NCI-H128 (cell line): ENCODE results near the gene APOBEC3A.
"Not testable (repeated sequence)": the region's sequence is repeated elsewhere in the genome, so short reads cannot be mapped to it uniquely, and the experiment has no call there.

Experiments
- DNase-seq: peaks from one replicate; lab custom pipeline; 2025; ENCODE audit not compliant: unreplicated experiment; lab: John Stamatoyannopoulos, UW

Gene APOBEC3A

DNA sequence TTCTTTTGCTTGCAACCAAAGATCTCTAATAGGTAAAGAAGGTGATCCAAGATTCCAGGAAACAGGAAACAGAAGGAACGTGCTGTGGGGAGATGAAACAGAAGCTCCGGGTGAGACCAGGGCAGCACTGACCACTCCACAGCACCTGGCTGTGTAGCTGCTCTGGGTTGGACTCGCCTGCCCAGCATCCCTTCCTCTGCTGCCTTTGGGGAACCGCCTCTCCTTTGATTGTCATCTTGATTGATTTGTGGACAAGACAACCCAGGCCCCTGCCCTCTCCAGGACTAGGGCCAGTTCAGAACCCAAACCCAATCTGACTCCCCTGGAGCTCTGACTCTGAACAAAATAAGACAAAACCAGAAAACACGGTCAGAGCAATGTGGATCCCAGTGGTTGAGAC lies 14.7 kb upstream of the APOBEC3A start:
- DNase-seq: no peak

DNA sequence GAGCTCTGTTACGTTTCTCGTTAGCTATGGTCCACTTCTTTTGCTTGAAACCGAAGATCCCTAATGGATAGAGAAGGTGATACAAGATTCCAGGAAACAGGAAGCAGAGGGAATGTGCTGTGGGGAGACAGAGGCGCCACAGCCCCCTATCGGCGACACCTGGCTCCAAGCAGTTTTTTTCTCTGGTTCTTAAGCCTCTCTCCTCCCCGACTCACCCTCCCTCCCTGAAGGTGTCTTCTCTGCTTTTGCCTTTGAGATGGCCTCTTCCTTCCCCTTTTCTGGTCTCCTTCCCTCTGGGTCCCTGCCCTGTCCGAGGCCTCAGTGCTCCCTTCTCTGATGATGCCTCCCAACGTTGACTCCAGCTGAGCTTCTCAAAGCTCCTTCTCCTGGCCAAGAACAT lies 14.2 kb upstream of the APOBEC3A start:
- no peak for DNase-seq

DNA sequence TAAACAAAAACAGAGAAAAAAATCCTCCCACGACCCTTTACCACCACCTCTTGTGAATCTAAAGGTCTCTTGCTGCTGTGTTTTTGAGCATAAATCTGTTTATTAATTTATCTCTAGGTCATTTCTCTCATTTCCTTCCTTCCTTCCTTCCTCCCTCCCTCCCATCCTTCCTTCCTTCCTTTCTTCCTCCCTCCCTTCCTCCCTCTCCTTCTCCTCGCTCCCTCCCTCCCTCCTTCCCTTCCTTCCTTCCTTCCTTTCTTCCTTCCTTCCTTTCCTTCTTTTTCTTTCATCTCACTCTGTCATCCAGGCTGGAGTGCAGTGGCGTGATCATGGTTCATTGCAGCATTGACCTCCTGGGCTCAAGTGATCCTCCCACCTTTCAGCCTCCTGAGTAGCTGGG lies 13.5 kb upstream of the APOBEC3A start:
- DNase-seq: no peak

DNA sequence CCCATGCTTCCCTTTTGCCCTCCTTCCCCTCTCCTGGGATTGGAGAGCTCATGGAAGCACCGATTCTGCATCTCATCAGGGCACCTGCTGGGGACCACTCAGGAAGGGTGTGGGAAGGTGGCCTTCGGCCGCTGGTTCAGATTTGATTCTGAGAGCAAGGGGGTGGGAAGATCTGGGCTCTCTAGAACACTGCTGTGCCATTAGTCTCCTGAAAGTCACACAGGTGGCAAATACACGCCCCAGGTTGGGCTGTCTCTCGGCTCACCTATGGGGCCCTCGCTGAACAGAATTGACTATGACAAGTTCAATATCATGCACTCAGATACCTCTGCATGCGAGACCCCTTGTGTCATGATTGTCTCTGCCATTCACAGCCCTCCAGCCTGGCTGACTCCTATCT lies 12.8 kb upstream of the APOBEC3A start:
- no peak for DNase-seq

DNA sequence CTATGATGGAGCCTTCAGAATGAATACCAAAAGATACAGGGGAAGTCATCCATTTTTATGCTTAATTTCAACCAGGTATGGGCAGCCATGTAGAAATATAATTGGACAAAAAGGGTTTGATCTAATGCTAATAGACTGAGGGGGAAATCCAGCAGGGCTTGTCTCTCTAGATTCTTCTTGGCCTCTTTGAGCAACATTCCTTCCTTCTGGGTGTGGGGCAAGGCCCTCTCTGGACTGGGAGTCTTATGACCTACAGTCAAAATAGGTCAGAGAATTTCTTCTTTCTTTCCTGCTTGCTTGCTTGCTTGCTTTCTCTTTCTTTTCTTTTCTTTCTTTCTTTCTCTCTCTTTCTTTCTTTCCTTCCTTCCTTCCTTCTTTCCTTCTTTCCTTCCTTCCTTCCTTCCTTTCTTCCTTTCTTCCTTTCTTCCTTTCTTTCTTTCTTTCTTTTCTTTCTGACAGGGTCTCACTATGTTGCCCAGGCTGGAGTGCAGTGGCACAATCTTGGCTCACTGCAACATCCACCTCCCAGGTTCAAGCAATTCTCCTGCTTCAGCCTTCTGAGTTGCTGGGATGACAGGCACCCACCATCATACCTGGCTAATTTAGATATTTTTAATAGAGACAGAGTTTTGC lies 11.6 kb upstream of the APOBEC3A start:
- DNase-seq: not testable (repeated sequence)

DNA sequence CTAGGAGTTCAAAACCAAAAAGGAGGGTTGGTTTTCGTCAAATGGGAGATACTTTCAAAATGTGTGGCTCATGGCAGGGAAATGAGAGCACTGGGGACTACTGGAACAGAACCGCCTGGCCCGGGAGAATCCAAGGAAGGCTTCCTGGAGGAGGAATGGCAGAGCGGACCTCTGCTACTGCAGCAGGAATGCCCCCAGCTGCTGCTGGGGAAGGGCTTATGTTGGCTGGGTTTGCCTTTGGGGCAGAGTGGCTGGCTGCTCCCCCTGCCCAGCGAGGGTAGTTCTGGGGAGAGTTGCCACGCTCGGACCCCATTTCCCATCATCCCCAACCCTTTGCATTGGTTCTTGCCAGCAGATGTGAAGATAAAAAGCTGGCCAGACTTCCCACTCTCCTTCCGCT lies 10.6 kb upstream of the APOBEC3A start:
- no peak for DNase-seq

DNA sequence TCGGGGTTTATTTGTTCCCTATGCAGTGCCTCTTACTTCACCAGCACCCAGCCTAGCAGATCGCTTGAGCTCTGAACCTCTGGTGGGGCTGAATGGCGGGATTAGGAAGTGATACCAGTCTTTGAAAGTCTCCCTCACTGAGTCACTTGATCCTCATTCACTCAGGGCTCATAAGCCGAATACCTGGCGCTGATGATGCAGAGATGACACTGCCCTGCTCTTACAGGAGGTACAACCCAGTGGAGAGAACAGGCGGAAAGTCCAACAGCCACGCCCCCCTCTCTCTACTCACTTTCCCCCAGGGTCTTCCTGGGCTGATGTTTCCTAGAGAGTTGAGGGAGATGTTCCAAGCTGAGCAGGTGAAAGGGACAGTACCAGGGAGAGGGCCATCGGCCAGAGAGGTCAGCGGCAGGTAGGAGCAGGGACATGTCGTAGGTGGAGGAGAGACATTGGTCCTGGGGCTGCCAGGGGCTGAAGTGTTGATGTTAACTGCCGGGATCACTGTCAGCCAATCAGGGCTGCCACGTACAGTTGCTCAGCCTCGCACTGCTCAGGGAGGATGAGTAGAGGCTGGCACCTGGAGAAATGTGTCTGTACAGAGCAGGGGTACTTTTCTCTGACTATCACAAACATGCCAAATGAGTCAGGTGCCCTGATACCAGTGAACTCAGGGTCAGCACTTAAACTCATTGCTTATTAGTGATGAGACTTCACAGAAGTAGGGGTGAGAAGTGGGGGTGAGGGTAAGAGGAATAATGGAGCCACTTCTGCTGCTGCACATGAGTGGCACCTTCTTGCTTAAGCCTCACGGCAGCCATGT lies 9.9 kb upstream of the APOBEC3A start:
- no peak for DNase-seq

DNA sequence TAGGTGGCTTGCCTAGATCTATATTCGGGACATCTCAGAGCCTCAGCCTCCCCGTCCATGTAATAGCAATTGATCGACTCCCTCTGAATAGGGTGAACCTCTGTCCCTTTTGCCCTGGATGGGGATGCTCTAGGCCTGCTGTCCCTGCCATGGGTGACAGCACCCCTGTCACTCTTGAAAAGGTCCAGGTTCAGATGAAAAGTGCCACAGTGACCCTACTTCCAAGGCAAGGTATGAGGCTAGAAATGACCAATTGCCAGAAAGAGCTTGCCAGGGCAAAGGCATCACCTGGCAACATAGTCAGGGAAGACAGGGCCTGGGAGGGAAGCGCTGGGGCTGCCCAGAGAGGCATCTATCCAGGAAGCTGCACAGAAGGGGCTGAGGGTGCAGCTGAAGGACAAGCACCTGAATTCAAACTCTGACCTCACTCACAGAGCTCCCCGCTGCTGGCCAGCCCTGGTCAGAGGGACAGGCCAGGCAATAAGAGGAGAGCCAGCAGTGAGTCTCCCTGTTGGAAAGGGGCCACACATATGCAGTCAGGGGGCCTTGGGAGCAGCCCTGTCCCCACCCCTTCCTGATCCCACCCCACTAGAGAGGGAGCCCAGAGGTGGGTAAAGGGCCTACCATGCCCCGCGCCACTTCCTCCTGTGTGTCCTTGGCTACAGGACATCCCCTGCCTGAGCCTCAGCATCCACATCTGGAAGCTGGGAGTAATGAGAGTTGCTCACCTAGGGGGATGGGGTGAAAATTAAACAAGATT lies 9.0 kb upstream of the APOBEC3A start:
- DNase-seq: no peak

DNA sequence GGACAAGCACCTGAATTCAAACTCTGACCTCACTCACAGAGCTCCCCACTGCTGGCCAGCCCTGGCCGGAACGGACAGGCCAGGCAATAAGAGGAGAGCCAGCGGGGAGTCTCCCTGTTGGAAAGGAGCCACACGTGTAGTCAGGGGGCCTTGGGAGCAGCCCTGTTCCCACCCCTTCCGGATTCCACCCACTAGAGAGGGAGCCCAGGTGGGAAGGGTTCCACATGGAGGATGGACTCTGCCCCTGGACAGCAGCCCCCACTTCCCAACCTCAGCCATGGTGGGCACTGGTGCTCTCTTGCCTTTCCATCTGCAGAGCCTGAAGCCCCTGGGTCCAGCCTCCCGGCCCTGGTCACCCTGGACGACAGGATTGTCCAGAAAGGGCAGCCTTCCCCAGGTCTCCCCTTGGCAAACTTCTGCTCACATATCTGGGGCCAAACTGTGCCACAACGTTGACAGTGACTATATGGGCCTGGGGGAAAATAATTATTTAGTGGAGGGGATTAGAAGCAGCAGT lies 7.5 kb upstream of the APOBEC3A start:
- no peak for DNase-seq

DNA sequence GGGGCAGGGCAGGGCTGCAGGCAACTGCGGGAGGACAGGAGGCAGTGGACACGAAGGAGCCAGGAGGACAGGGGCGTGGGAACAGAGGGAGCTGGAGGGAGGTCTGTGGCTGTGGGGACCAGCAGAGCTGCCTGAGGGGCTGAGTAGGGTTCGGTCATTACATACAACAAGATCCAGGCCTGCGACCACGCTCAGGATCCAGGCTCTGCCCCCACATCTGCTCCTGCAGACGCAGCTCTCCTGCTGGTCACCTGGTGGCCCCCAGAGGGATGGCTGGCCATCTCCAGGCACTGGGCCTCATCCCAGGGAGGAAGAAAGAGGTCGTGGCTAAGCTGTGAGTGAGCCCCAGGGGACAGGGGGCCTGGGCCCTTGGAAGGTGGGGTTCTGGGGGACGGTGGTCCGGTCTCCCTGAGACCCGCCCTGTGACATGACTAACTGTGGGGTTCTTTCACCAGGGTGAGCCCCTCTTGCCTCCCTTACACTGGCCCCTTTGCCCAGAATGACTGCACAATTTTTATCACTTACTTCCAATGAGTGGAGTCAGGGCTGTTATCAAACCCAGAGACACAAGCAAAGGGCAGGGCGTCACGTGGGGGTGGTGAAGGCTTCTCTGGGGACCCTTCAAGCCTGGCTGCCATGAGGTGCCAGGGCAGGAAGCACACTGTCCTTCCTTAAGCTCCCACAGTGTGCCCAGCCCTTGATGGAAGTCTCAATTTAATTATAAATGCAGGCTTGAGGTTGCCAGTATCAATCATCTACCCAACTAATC lies 6.7 kb upstream of the APOBEC3A start:
- no peak for DNase-seq

DNA sequence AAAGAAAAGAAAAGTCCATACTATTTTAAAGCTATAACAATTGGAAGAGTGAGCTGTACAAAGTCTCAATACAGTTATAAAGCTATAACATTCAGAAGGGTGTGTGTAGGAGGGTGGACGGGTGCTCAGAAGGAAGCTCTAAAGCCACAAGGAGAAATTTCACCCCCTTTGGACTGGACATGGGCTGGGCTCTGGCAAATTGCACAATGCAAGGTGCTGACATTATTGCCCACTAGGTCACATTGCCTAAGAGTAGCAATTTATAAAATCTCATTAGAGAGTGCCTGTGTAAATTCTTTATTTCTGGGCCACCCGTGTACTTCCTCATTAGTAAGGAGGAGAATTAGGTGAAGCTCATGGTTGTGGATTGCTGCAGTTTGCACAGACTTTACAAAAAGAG lies 5.7 kb upstream of the APOBEC3A start:
- no peak for DNase-seq

DNA sequence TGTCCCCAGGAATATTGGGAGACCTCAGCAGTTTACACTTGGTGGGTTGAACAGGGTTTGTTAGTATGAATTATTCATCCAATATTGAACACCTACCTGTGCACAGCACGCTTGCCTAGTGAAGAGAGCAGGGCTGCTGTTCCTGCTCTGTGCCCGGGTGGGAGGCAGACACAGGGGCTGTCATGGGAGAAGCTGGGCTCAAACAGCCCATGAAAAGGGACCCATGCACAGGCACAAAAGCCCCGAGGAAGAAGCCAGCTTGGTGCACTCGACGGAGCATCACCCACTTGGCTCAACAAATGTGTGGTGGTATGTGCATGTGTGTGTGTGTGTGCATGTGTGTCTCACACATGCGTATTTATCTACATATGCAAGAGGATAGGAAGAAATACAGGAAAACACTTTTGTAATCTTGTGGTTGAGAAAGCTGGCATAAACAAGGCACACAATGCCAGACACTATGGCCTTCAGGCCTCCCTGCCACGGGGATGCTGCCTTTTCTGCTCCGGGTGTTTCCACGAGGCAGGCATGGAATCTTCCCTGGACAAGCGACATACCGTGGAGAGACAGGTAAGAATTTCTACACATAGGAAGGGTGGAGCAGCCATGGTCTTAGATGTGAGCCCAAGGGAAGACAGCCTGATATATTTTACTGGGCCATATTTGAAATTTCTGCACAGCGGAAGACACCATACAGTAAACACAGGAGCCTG lies 5.0 kb upstream of the APOBEC3A start:
- no peak for DNase-seq

DNA sequence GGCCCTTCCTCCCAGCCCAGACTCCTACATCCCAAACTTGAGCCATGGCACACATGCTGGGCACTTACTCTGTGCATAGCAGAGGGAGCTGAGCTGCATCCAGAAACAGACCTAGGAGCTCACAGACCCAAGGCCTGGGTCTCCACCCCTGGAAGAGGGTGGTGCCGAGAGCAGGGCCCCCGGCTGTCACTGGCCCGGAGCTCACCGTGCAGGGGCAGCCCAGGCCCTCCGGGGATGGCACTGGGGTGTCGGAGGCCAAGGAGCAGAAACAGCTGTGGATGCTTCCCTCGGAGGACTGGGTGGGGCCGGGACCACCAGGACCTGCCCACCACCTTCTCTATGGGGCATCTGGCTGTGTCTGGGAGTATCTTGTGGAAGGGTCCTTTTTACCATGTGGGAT lies 4.3 kb upstream of the APOBEC3A start:
- DNase-seq: no peak

DNA sequence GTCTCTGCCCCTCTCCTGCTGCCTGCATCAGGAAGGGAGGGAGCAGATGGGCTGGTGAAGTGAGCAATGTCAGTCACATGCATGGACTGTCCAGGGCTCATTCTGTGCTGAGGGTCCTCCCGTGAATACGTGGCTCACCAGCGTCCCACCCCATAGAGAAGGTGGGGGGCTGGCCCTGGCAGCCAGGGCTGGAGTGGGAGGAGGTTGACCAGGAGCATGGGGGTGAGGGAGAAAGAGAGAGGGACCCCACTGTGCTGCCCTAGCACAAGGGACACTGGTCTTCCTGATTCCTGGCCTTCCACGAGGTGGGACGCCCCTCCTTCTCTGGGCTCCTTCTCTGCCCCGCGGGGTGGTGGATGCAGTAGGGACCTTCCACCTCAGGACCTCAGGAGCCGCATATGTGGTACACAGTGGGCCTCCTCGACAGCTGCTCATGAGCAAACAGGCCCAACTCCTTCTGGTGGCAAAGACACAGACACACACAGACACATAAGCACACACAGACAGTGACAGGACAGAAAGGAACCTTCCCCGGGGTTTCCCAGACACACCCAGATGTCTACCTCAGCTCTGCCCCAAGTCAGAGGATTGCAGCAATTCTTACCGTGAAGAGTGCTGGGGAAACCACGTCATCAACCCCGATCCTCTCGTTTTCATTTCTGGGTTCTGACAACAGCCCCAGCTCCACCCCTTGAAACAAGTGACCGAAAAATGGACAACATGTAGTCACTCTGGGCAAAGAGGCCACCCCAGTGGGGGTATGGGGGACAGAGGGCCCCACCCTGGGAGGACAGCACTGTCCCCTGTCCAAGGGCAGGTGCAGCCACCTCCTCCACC lies 3.6 kb upstream of the APOBEC3A start:
- DNase-seq: no peak

DNA sequence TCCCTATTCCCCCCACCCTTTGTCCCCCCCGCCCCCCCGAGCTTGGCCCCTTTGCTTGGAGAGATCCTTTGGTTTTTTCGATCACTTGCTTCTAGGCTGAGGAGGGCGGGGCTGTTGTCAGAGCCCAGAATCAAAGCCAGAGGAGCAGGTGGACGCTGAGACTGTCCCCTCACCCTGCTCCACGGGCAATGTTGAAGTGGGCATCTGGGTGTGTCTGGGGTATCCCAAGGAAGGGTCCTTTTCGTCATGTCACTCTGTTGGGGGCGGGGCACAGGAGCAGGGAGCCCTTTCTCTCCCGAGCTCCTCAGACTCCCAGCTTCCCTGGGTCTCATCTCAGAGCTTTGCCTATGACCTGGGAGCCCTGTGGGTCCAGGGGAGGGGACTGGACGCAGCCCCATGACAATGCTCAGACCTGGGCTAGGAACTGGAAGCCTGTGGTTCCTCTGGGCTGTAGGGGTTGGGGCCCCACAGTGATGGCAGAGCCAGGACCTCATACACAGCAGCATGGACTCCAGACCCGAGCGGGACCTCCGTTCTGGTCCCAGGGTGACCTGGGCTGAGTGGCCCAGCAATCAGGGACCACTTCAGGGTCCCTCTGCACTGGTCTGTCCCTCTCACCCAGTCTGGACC lies 2.9 kb upstream of the APOBEC3A start:
- no peak for DNase-seq

DNA sequence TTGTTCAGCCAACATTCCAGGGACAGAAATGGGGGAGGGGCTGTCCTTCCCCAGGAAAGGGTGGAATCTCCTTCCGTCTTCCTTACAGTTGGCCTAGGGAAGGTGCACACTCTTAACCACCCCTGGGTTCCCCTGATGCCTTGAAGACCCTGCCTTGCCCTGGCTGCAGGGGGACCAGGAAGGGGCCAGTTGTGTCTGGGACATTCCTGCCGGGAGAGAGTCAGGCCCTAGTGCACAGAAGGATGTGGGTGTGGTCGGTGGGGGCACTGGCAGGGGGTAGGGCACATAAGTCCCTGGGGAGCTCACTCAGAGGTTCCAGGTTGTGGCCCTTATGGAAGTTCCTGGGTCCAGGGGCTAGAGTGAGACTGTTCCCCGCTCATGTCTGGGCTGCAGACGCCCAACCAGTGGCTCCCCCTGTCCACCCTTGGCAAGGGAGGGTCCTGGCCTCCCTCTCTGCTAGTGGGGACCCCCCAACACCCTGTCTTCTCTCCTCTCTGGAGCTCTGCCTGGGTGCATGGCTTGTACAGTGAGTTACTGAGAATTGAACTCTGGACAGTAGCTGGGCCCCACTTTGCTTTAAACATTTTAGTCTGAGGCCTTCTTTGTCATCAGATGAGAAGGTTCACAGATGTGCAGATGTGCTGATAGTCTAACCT lies 2.0 kb upstream of the APOBEC3A start:
- DNase-seq: no peak

DNA sequence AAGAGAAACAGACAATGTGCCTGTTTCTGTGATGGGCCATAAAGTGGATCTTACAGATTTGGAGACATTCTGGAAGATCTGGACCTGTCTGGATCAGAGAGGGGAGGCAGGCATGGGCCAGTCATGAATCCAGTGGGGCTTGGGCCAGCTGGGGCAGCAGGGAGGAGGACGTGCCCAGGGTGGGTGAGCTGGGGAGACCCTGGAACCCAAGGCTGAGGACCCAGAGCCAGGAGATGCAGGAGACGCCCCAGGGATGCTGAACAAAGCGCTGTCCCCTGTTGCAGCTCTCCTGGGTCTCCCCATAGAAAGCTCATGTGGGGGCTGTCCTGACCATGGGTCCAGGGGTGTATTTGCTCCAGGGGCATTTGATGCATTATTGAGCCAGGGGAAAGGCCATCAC lies 1.5 kb upstream of the APOBEC3A start:
- no peak for DNase-seq

DNA sequence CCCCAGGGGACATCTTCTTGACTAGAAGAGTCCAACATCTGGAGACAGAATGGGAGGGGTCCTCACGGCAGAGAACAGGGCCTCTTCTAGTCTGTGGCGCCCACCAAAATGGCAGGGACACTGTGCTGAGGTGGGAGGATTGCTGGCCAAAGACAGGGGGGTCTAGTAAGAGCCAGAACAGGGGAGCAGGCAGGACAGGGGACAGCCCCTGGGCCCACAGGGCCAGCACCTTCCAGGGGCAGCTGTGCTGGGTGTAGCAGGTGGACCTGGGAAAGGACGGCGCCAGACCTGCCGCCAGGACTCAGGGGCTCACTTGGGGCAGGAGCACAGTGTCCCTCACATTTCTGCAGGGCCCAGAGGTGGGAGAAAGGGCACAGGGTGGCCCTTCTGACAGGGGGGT lies 858 bp upstream of the APOBEC3A start:
- no peak for DNase-seq
